A172 (cell line): Measurements from ENCODE around the gene IAH1. TPM values are rescaled to one million over a fixed set of nuclear protein-coding genes. Genes with fewer than 3 reads are reported as not detected.

Experiments used
- DNase-seq: peaks from one replicate; pipeline ENCODE4 v3.0.0-alpha.2; 2015; ENCODE audit warnings: low spot score
- total RNA-seq: library from RNA; depleted of rRNA; stranded (reverse); fragments of >200 nt; shearing (Covaris generic); gene quantifications from 2 replicates; pipeline ENCODE4 v1.2.3, GENCODE V29; 2014; rRNA removed

Gene IAH1
- total RNA-seq, result 23.4 and 36.0 TPM in 2 replicates

- no peak for DNase-seq
Observed at GRCh38 chr2:9474361-9475057, at the start of gene IAH1. Gene IAH1, plus strand, starts transcription at chr2:9474551. Its CDS starts 16 bp downstream, at chr2:9474567.

DNA sequence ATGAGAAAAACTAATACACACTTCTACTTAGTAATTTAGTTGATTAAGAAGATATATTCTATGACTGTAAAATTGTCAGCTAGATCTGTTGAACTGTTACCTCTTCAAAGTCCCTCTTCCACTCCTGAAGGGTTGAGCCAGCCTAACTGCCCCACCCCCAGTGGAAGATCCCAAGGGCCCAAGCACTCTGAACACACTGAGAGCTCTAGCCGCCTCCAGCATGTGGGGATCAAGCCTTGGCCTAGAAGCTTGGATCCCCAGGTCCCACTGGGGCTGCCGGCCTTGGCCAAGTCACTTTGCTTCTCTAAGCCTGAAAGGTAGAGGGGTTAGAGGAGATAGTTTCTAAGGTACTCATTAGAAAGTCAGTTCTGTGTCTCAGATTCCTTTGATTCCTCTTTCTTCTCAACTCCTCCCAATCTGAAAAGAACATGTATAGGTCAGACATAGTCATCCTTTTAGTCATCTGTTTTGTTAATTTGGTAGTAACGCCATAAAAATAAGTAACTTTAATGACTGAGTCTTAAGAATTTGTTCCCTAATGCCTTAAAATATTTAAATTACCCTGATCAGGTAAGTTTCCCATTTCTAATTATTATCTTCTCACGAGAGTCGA, 45.3 kb upstream of the IAH1 start:
- DNase-seq, result no peak

GRCh38 chr2:9430316-9431293, 43.7 kb upstream of the IAH1 start:
- peak; percentile 26 for DNase-seq

- DNase-seq, result no peak
Observed at GRCh38 chr2:9434489-9434888, 39.9 kb upstream of the IAH1 start.

- DNase-seq, result no peak
Observed at GRCh38 chr2:9439536-9439935, 34.8 kb upstream of the IAH1 start.

- no peak for DNase-seq
Observed at GRCh38 chr2:9440058-9440727, 34.2 kb upstream of the IAH1 start.

- no peak for DNase-seq
Observed at GRCh38 chr2:9441556-9441955, 32.8 kb upstream of the IAH1 start.

GRCh38 chr2:9443526-9443925, 30.8 kb upstream of the IAH1 start:
- DNase-seq, result no peak

DNA sequence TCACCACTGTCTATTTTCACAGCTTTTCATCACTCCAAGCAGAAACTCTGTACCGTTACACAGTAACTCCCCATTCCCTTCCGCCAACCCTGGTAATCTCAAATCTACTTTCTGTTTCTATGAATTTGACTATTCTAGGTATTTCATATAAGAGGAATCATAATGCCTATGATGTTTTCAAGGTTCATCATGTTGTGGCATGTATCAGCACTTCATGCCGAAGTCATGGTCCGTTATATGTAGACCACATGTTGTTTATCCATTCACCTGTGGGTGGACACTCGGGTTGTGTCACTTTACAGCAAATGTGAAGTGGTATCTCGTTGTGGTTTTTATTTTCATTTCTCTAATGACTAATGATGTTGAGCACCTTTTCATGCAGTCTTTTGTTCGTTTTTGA, 29.3 kb upstream of the IAH1 start:
- no peak for DNase-seq

GRCh38 chr2:9451231-9451630, 23.1 kb upstream of the IAH1 start:
- no peak for DNase-seq

- no peak for DNase-seq
Observed at GRCh38 chr2:9460441-9461017, 13.8 kb upstream of the IAH1 start.

- no peak for DNase-seq
Observed at GRCh38 chr2:9461079-9461478, 13.3 kb upstream of the IAH1 start.

DNA sequence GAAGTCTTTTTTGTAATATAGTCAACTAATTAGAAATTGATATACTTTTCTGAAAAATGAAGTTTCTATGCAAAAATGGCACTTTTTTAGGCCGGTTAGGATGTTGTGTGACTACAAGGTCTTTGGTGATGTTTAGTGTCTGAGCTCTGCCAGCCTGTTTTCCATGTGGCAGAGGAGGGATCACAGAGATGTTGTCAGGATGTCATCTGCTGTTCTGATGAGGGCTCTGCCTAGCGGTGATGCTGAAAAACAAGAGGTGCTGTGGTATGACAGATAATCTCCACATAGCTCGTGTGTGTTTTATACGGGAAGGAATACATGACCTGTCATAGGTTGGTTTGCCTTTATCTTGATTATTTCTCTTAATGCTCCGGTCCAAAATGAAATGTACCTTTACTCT, 12.0 kb upstream of the IAH1 start:
- DNase-seq, result no peak

DNA sequence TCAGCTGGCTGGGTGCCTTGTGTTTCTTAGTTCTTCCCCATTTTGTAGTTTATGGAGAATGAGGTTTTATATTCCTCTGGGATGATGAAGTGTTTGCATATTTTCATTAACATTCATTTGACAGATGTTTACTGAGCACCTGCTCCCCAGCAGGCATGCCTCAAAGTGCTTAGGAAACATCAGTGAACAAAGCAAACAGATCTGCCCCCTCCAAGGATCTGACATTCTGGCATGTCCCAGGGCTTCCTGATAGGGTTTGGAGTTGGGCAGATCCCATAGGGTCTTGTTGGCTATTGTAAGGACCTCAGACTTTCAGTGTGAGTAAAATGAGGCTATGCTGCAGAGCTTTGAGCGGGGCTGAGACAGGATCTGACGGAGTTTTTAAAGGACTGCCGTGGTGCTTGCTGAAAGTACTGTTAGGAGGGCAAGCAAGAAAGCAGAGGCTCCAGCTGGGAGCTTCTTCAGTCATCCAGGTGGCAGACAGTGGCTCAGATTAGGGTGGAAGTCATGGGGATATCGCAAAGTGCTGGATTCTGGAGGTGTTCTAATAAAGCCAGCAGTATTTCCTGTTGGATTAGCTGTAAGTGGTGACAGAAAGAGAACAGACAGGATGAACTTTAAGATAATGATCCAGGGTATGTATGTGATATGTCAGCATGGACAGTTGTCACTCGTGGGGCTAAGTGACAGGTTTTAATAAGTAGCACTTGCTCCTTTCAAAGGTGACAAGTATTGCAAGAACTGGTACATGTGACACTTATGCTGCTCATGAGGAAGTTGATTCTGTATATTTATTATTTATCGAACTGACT, 11.3 kb upstream of the IAH1 start:
- no peak for DNase-seq

DNA sequence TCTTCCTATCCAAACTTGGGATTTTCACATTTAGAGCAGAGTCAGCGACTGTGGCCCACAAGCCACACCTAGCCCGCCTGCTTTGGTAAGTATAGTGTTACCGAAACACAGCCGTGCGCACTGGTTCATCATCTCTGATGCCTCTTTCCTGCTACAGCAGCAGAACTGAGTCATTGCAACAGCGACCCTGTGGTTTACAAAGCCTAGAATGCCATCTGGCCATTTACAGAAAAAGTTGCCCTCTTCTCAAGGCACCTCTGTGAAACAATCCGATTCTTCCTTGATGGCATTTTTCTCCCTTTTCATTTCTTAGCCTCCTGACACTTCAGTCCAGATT, 10.7 kb upstream of the IAH1 start:
- DNase-seq, result peak; percentile 20

DNA sequence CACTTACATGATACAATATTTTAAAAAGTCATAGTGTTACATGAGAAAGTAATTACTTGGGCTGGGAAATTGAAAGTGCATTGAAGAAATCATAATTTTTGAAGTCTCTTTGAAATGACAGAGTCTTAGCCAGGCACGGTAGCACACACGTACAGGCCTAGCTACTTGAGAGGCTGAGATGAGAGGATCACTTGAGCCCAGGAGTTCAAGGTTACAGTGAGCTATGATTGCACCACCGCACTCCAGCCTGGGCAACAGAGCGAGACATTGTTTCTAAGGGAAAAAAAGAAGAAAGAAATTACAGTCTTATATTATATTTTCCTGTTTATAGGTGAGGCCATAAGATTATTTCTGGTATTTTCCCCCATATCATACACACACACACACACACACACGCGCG, 9.2 kb upstream of the IAH1 start:
- no peak for DNase-seq

- no peak for DNase-seq
Observed at GRCh38 chr2:9466147-9466683, 8.1 kb upstream of the IAH1 start.

GRCh38 chr2:9467687-9468086, 6.7 kb upstream of the IAH1 start:
- no peak for DNase-seq

GRCh38 chr2:9471206-9471605, 3.1 kb upstream of the IAH1 start:
- DNase-seq, result no peak

GRCh38 chr2:9472511-9472910, 1.8 kb upstream of the IAH1 start:
- DNase-seq, result no peak
